Neuronal stem cell (in vitro differentiated cells): ENCODE results near the gene HSP90AB1.

Experiments used
- DNase-seq: peaks from one replicate; pipeline ENCODE4 v3.0.0-alpha.2; 2013; ENCODE audit warnings: low spot score
- H2AFZ ChIP-seq: one replicate; pipeline ENCODE4 v1.6.1; 2013; ENCODE audit warnings: mild to moderate bottlenecking, low read length, inconsistent platforms
- H2AK5ac ChIP-seq: 2 replicates; pipeline ENCODE4 v1.6.1; 2013; ENCODE audit warnings: low read depth, mild to moderate bottlenecking, inconsistent platforms, low read length, moderate library complexity, mixed read lengths
- H2BK120ac ChIP-seq: 2 replicates; pipeline ENCODE4 v1.6.1; 2013; ENCODE audit warnings: low read depth, mild to moderate bottlenecking, inconsistent platforms, low read length, moderate library complexity, mixed read lengths
- H2BK12ac ChIP-seq: one replicate; pipeline ENCODE4 v1.6.1; 2013; ENCODE audit warnings: low read length, inconsistent platforms
- H2BK15ac ChIP-seq: 2 replicates; pipeline ENCODE4 v1.6.1; 2013; ENCODE audit warnings: mild to moderate bottlenecking, low read length, inconsistent platforms, mixed read lengths
- H2BK5ac ChIP-seq: one replicate; pipeline ENCODE4 v1.6.1; 2013; ENCODE audit warnings: inconsistent platforms, mild to moderate bottlenecking, low read length, moderate library complexity
- H3K14ac ChIP-seq: one replicate; pipeline ENCODE4 v1.6.1; 2013; ENCODE audit warnings: low read length, inconsistent platforms
- H3K18ac ChIP-seq: 2 replicates; pipeline ENCODE4 v1.6.1; 2013; ENCODE audit warnings: low read length, inconsistent platforms
- H3K23ac ChIP-seq: 2 replicates; pipeline ENCODE4 v1.6.1; 2013; ENCODE audit warnings: low read depth, mild to moderate bottlenecking, mixed read lengths, low read length, inconsistent platforms; ENCODE audit not compliant: poor library complexity
- H3K27ac ChIP-seq: replicated peaks from 3 replicates; pipeline ENCODE4 v1.5.1; 2013; ENCODE audit warnings: low read length, inconsistent platforms
- H3K27me3 ChIP-seq, 3 experiments: 2 replicates each; pipeline ENCODE4 v1.6.1; 2013; ENCODE audit warnings: low read length in 3 of 3, mild to moderate bottlenecking in 2 of 3, inconsistent platforms in 1 of 3, low read depth in 1 of 3, mixed read lengths in 1 of 3, moderate library complexity in 1 of 3; ENCODE audit not compliant: control insufficient read depth in 3 of 3, insufficient read depth in 3 of 3
- H3K36me3 ChIP-seq, 2 donors: replicated peaks in 1 of 2; 2 replicates each; pipeline ENCODE4 v1.6.1; 2013; ENCODE audit warnings: low read length in 2 of 2; ENCODE audit not compliant: control insufficient read depth in 2 of 2, insufficient read depth in 2 of 2
- H3K4ac ChIP-seq: 2 replicates; pipeline ENCODE4 v1.6.1; 2013; ENCODE audit warnings: inconsistent platforms, mild to moderate bottlenecking, low read length, moderate library complexity
- H3K4me1 ChIP-seq, 2 donors: 1 replicate in 1 of 2; 2 replicates in 1 of 2; pipeline ENCODE4 v1.6.1; 2013; ENCODE audit warnings: low read length in 2 of 2, low read depth in 1 of 2; ENCODE audit not compliant: control insufficient read depth in 2 of 2, insufficient read depth in 1 of 2
- H3K4me2 ChIP-seq: one replicate; pipeline ENCODE4 v1.6.1; 2013; ENCODE audit warnings: mild to moderate bottlenecking, low read length, inconsistent platforms; ENCODE audit not compliant: insufficient read depth, poor library complexity, severe bottlenecking
- H3K4me3 ChIP-seq, 2 donors: 2 replicates each; pipeline ENCODE4 v1.5.1; 2013; ENCODE audit warnings: low read length in 2 of 2, mild to moderate bottlenecking in 2 of 2, inconsistent platforms in 1 of 2, moderate library complexity in 1 of 2
- H3K79me1 ChIP-seq: one replicate; pipeline ENCODE4 v1.6.1; 2013; ENCODE audit warnings: low read depth, mild to moderate bottlenecking, inconsistent platforms, low read length, moderate library complexity
- H3K9ac ChIP-seq: one replicate; pipeline ENCODE4 v1.6.1; 2013; ENCODE audit warnings: mild to moderate bottlenecking, low read depth, low read length, inconsistent platforms; ENCODE audit not compliant: poor library complexity
- H3K9me3 ChIP-seq, 2 donors: replicated peaks in 1 of 2; 2 replicates each; pipeline versions ENCODE3 to v1.6.1; 2013; ENCODE audit warnings: low read length in 2 of 2, mild to moderate bottlenecking in 2 of 2, inconsistent platforms in 1 of 2, low read depth in 1 of 2, mixed read lengths in 1 of 2, moderate library complexity in 1 of 2; ENCODE audit not compliant: control insufficient read depth in 2 of 2, insufficient read depth in 1 of 2
- H4K8ac ChIP-seq: one replicate; pipeline ENCODE4 v1.6.1; 2013; ENCODE audit warnings: low read depth, mild to moderate bottlenecking, inconsistent platforms, low read length, moderate library complexity
- H4K91ac ChIP-seq: one replicate; pipeline ENCODE4 v1.6.1; 2013; ENCODE audit warnings: low read length, low read depth, mild to moderate bottlenecking, inconsistent platforms; ENCODE audit not compliant: poor library complexity
- WGBS, 2 donors: extraction: QIAGEN DNeasy Blood & Tissue Kit; methylation state at CpG; one replicate each; pipeline ENCODE4 v1.1.7; 2013; ENCODE audit warnings: missing lambda C conversion rate in 2 of 2, mixed read lengths in 1 of 2; ENCODE audit not compliant: insufficient read length in 2 of 2, insufficient replicate concordance in 1 of 2; ENCODE audit errors: extremely low coverage in 2 of 2; 5-methylcytosine and 5-hydroxymethylcytosine counted together

Gene HSP90AB1

DNA sequence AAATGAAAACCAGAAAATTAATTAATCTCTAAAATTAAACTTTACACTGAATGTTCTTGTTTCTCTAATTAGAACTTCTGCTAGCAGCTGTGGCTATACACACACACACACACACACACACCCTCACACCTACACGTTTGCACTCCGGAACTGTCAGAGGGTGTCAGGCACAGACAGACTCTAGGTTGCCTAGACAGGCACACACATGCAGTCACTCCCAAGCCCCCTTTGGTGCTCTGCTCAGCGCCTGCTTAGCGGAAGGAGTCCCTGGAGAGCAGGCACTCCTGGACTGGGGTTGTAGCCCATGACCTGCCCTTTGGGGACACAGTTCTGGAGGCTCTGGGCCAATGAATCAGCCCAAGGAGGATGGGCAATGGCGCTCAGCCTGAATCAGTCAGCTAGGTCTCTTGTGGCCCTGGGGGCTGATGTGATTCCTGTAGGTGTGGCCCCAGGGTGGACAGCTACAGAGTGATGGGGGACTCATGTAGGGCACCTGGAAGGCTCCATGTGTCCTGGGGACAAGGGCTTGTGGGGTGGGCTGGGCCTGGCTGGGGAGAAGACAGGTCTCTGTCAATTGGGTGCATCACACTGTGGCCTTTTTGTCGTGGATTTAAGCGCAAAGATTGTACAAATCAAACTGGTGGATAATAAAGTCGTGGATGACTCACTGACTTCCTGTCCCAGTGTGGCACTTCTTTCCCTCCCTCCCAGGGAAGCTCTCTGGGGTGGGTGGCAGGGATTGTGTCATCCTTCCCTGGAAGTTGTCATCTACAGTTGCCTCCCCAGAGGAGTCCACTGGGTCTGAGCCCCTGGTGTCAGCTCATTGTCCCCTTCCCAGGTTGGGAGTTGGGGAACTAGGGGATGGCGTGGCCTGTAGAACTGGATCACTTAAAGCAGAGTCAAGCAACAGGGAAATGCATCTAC is 32.1 kb downstream of the HSP90AB1 start:
- no peaks in the 10 kb centered on the region for H3K27me3 ChIP-seq
- no CpG with 5 or more reads among the region's 9 CpGs for WGBS, 2 donors

DNA sequence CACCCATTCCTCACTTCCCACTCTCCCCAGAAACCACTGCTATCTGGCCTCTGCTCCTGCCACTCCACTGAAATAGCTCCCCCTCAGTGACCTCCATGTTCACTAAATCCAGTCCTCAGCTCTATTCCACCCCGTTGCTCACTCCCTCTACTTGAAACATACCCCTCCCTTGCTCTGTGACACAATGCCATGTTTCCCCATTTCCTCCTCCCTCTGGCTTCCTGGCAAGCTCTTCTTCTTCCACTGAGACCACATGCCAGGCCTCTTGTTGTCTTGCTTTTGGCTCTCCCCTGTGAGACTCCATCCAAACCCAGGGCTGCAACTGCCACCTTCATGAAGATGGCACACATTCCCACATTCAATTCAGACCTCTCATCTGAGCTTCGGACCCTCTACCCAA is 37.2 kb downstream of the HSP90AB1 start:
- no peaks in the 10 kb centered on the region for H3K4me1 ChIP-seq
- no peaks in the 10 kb centered on the region for H3K36me3 ChIP-seq
- H3K18ac ChIP-seq, result no peak overlapping the region
- H2BK120ac ChIP-seq, result no peak overlapping the region
- no peak overlapping the region for H2BK5ac ChIP-seq
- no peak overlapping the region for H4K8ac ChIP-seq
- no peak overlapping the region for H3K27ac ChIP-seq
- no CpG with 5 or more reads among the region's 2 CpGs for WGBS, 2 donors
- no peak overlapping the region for H2AK5ac ChIP-seq
- H2BK12ac ChIP-seq, result no peak overlapping the region
- no peak for DNase-seq
- no peak overlapping the region for H3K9ac ChIP-seq
- peaks cover 0 to 4% (median 4%) of the 10 kb centered on the region in 3 experiments for H3K27me3 ChIP-seq
- H3K23ac ChIP-seq, result no peak overlapping the region
- H4K91ac ChIP-seq, result no peak overlapping the region
- no peaks in the 10 kb centered on the region for H3K79me1 ChIP-seq
- H3K9me3 ChIP-seq, result peaks cover 0 to 2% of the 10 kb centered on the region in 2 donors
- no peak overlapping the region for H2AFZ ChIP-seq
- H2BK15ac ChIP-seq, result no peak overlapping the region
- no peak overlapping the region for H3K14ac ChIP-seq
- H3K4me3 ChIP-seq, result no peak overlapping the region
- no peak overlapping the region for H3K4me2 ChIP-seq
- H3K4ac ChIP-seq, result no peak overlapping the region

More for the DNA sequence above, 32.1 kb downstream of the HSP90AB1 start:
- Histone ChIP-seq H3K9ac (no peak overlapping the region), H4K8ac (no peak overlapping the region), H3K9me3 (peaks cover 0 to 2% of the 10 kb centered on the region in 2 donors), H2BK120ac (no peak overlapping the region), H2AK5ac (no peak overlapping the region), H3K36me3 (peaks cover 0 to 6% of the 10 kb centered on the region in 2 donors), H3K18ac (no peak overlapping the region), H3K4me1 (no peaks in the 10 kb centered on the region), H3K14ac (no peak overlapping the region), H3K23ac (no peak overlapping the region), H2AFZ (no peak overlapping the region), H2BK12ac (no peak overlapping the region), H2BK15ac (no peak overlapping the region), H3K27ac (no peak overlapping the region), H4K91ac (no peak overlapping the region), H3K4me2 (no peak overlapping the region), H3K79me1 (peaks cover 2% of the 10 kb centered on the region), H3K4ac (no peak overlapping the region), H2BK5ac (no peak overlapping the region), H3K4me3 (peak overlapping the region in 1 of 2 donors; percentile 6)
- no peak for DNase-seq

DNA sequence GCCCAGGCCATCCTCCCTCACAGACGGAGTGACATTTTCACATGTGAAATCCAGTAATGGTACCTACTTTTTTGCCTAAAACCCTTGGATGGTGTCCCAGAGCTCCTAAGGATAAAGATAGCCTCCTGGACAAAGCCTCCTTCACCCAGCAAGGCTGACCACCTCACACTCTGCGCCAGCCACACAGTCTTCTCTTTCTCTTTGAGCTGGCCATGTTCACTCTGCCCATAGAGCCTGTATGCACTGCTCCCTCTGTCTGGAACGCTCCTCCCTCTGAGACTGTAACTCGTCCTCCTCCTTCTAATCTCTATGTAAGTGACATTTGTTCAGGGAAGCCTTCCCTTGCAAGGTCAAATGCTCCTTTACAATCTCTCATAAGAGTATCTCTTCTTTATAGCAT is 38.0 kb downstream of the HSP90AB1 start:
- Histone ChIP-seq H2AK5ac (no peak overlapping the region), H3K4me1 (no peaks in the 10 kb centered on the region), H4K8ac (no peak overlapping the region), H3K27me3 (peaks cover 0 to 10% (median 4%) of the 10 kb centered on the region in 3 experiments), H3K18ac (no peak overlapping the region), H3K14ac (no peak overlapping the region), H2BK120ac (no peak overlapping the region), H3K9ac (no peak overlapping the region), H2BK12ac (no peak overlapping the region), H2BK5ac (no peak overlapping the region), H3K27ac (no peak overlapping the region), H3K23ac (no peak overlapping the region), H4K91ac (no peak overlapping the region), H2AFZ (no peak overlapping the region), H3K9me3 (peaks cover 0 to 2% of the 10 kb centered on the region in 2 donors), H3K4ac (no peak overlapping the region), H3K79me1 (no peaks in the 10 kb centered on the region), H2BK15ac (no peak overlapping the region), H3K4me2 (no peak overlapping the region), H3K4me3 (no peak overlapping the region), H3K36me3 (no peaks in the 10 kb centered on the region)
- no peak for DNase-seq
- no CpG with 5 or more reads among the region's 4 CpGs for WGBS, 2 donors

DNA sequence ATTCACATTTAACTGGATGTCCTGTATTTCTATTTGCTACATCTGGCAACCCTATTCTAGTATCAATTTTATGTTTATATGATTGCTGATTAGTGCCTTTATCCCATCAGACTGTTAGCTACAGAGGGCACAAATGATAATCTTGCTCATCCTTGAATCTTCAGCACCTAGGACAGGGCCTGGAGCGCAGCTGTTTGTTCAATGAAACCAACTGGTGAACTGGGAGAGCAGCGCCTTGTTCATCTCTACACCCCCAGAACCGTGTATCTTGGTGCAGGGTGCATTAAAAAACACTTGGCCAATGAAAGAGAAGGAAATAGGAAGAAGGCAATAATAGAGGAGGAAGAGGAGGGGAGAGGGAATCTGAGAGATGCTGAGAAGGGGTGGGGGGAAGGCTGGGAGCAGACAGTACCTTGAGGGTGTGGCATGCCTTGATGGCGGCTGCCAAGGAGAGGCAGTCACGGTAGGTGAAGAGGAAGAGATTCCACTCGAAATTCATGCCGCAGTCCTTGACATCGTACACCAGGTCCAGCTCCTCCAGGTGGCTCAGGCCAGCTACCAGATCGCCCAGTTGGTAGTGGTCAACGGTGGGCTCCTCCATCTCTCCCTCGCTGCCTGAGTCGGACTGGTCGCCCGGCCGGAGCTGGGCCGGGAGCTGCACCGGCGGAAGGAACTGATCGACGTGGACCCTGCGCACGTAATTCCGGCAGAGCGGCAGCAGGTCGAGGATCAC is 38.8 kb downstream of the HSP90AB1 start:
- Histone ChIP-seq H2BK15ac (no peak overlapping the region), H3K23ac (no peak overlapping the region), H3K79me1 (no peaks in the 10 kb centered on the region), H2BK5ac (no peak overlapping the region), H3K14ac (no peak overlapping the region), H4K8ac (no peak overlapping the region), H2BK120ac (no peak overlapping the region), H3K4me2 (no peak overlapping the region), H3K18ac (no peak overlapping the region), H3K27me3 (peaks cover 0 to 14% (median 4%) of the 10 kb centered on the region in 3 experiments), H3K36me3 (no peaks in the 10 kb centered on the region), H2AFZ (no peak overlapping the region), H3K4me1 (no peaks in the 10 kb centered on the region), H3K27ac (no peak overlapping the region), H2AK5ac (no peak overlapping the region), H3K9me3 (peaks cover 0 to 2% of the 10 kb centered on the region in 2 donors), H2BK12ac (no peak overlapping the region), H3K4ac (no peak overlapping the region), H4K91ac (no peak overlapping the region), H3K9ac (no peak overlapping the region), H3K4me3 (no peak overlapping the region)
- no CpG with 5 or more reads among the region's 25 CpGs for WGBS, 2 donors
- no peak for DNase-seq
